Natural killer cell (primary cell): ENCODE measurements around the gene SIRT5. TPM values are rescaled to one million over a fixed set of nuclear protein-coding genes. Genes with fewer than 3 reads are reported as not detected.

Experiments used
- ATAC-seq, 3 donors: fragments of 150-1000 bp in 2 of 3; fragments of 200-7000 bp in 1 of 3; cut with Tn5 transposase; 1 replicate in 1 of 3; 2 replicates in 2 of 3; pipeline ENCODE4 v1.10.0; 2021; ENCODE audit warnings: mild to moderate bottlenecking in 2 of 3, moderate library complexity in 2 of 3
- DNase-seq, 2 donors: peaks; one replicate each; pipeline versions ENCODE4 v3.0.0 to v3.0.0-alpha.2; 2013 to 2021; ENCODE audit warnings: mixed read lengths in 1 of 2
- H3K27ac ChIP-seq: one replicate; pipeline ENCODE4 v1.5.1; 2013; ENCODE audit warnings: mild to moderate bottlenecking, low read length
- H3K27me3 ChIP-seq: one replicate; pipeline ENCODE4 v1.6.1; 2013; ENCODE audit warnings: low read length; ENCODE audit not compliant: control insufficient read depth, insufficient read depth
- H3K36me3 ChIP-seq: one replicate; pipeline ENCODE4 v1.6.1; 2013; ENCODE audit warnings: low read length; ENCODE audit not compliant: control insufficient read depth, insufficient read depth
- H3K4me1 ChIP-seq: one replicate; pipeline ENCODE4 v1.6.1; 2013; ENCODE audit warnings: low read length; ENCODE audit not compliant: control insufficient read depth, insufficient read depth
- H3K4me3 ChIP-seq: one replicate; pipeline ENCODE4 v1.5.1; 2013; ENCODE audit warnings: low read length
- H3K9me3 ChIP-seq: one replicate; pipeline ENCODE4 v1.6.1; 2013; ENCODE audit warnings: low read length; ENCODE audit not compliant: control insufficient read depth, insufficient read depth
- H3K27ac Mint-ChIP-seq, 2 donors: one replicate each; pipeline ENCODE4 v1.8.0; 2022; ENCODE audit warnings: mild to moderate bottlenecking in 2 of 2, mixed read lengths in 2 of 2, moderate library complexity in 1 of 2
- H3K27me3 Mint-ChIP-seq, 2 donors: one replicate each; pipeline ENCODE4 v1.8.0; 2022; ENCODE audit warnings: low read depth in 2 of 2, mixed read lengths in 2 of 2
- H3K36me3 Mint-ChIP-seq: one replicate; pipeline ENCODE4 v1.8.0; 2022; ENCODE audit warnings: mixed read lengths
- H3K4me1 Mint-ChIP-seq, 2 donors: one replicate each; pipeline ENCODE4 v1.8.0; 2022; ENCODE audit warnings: mixed read lengths in 2 of 2
- H3K4me3 Mint-ChIP-seq: one replicate; pipeline ENCODE4 v1.8.0; 2022; ENCODE audit warnings: mild to moderate bottlenecking, moderate library complexity, mixed read lengths
- H3K9me3 Mint-ChIP-seq, 2 donors: one replicate each; pipeline ENCODE4 v1.8.0; 2022; ENCODE audit warnings: mixed read lengths in 2 of 2
- WGBS: methylation state at CpG from one replicate; pipeline ENCODE4 v1.1.7; 2013; ENCODE audit warnings: missing lambda C conversion rate; ENCODE audit not compliant: insufficient coverage; 5-methylcytosine and 5-hydroxymethylcytosine counted together
- intact Hi-C: fragments of 100-400 bp; cut with micrococcal nuclease; formaldehyde crosslinking; loops from one replicate; pipeline ENCODE4 v1.14.2; 2022
- total RNA-seq, 4 donors: library from RNA; stranded (reverse); fragments of 120-200 nt in 1 of 4; gene quantifications; one replicate each; pipeline versions ENCODE4 v1.2.3 to v1.2.4, GENCODE V29; 2013 to 2022
- TF ChIP-seq, protein P1 (sequence below): fragments of 200-600 bp; IDR thresholded peaks from one replicate; pipeline ENCODE4 v1.8.0; 2022; ENCODE audit warnings: antibody characterized with exemption

SIRT5 gene
- total RNA-seq, 3 donors from 2014 or later (not counting 1 experiment from before 2014, with no cell fraction given) = 8.8 to 13.9 (median 12.2) TPM

GRCh38 chr6:13613029-13613594 lies 38.7 kb downstream of the SIRT5 start:
- no peak for ATAC-seq
- DNase-seq = no peak
- Histone ChIP-seq H3K4me3 (no peak overlapping the region), H3K4me1 (peaks cover 17% of the 10 kb centered on the region), H3K9me3 (no peaks in the 10 kb centered on the region), H3K27ac (no peak overlapping the region), H3K27me3 (no peaks in the 10 kb centered on the region), H3K36me3 (peaks cover 16% of the 10 kb centered on the region)
- intact Hi-C loops = no loop called here
- Mint-ChIP-seq H3K36me3 (peaks cover 7% of the 10 kb centered on the region), H3K4me1 (peaks cover 35 to 37% of the 10 kb centered on the region in 2 donors), H3K9me3 (no peaks in the 10 kb centered on the region), H3K4me3 (no peak overlapping the region), H3K27ac (no peak overlapping the region), H3K27me3 (no peaks in the 10 kb centered on the region)
- WGBS = 95% methylated on average over 3 of the region's 3 CpGs
- TF ChIP-seq, protein P1, sequence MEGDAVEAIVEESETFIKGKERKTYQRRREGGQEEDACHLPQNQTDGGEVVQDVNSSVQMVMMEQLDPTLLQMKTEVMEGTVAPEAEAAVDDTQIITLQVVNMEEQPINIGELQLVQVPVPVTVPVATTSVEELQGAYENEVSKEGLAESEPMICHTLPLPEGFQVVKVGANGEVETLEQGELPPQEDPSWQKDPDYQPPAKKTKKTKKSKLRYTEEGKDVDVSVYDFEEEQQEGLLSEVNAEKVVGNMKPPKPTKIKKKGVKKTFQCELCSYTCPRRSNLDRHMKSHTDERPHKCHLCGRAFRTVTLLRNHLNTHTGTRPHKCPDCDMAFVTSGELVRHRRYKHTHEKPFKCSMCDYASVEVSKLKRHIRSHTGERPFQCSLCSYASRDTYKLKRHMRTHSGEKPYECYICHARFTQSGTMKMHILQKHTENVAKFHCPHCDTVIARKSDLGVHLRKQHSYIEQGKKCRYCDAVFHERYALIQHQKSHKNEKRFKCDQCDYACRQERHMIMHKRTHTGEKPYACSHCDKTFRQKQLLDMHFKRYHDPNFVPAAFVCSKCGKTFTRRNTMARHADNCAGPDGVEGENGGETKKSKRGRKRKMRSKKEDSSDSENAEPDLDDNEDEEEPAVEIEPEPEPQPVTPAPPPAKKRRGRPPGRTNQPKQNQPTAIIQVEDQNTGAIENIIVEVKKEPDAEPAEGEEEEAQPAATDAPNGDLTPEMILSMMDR = no peak

DNA sequence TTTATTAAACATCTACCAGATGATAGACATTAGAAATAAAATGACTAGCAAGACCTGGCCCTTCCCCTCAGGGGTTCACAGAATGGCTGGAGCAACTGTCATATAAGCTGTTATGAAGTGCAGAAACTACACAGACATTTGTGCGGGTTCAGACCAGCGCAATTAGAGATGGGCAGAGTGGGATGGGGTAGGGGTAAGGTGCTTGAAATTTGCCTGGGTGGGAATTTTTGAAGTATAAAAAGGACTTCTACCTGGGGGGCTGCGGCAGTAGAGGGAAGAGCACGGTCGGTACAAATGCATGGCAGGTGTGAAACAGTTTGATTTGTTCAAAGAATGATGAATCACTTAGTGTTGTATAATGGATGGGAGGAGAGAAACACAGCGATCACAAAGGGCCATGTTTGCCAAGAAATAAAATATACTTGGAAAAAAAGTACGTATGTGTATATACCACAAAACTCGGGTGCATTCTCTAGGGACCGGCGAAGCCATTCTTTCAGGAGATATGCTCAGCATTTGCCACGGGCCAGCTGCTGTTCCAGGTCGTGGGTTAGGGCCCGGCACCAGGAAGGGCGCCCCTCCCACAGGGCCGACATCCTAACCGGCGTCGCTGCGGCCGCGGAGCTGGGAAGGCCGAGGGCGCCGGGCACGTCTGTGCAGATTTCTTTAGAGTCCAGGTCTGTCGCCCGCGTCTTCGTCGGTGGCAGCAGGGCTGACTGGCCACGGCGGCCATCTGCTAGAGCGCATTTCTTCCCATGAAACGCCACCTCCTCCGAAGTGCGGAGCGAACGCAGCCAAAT lies 39.9 kb downstream of the SIRT5 start:
- H3K9me3 Mint-ChIP-seq = no peaks in the 10 kb centered on the region
- intact Hi-C loops = loop anchor here (2.0 kb wide), 1 partner anchor 98 kb away; no protein-coding TSS in a partner anchor

GRCh38 chr6:13614926-13615791 lies 40.8 kb downstream of the SIRT5 start, which contains the start of gene NOL7:
Gene NOL7, plus strand, starts transcription at chr6:13615335. Its CDS starts 24 bp downstream, at chr6:13615359.
- peaks cover 17% of the 10 kb centered on the region for H3K4me1 ChIP-seq
- no peaks in the 10 kb centered on the region for H3K27me3 Mint-ChIP-seq
- TF ChIP-seq, protein P1 = peak; percentile 82
- H3K9me3 Mint-ChIP-seq = no peaks in the 10 kb centered on the region
- peak within 1 kb of the TSS; percentile 76 for H3K27ac ChIP-seq
- under 1% methylated on average over 84 of the region's 85 CpGs for WGBS
- peak; percentile 93 to 99 (median 94) for ATAC-seq
- no peaks in the 10 kb centered on the region for H3K27me3 ChIP-seq
- H3K4me1 Mint-ChIP-seq = peaks cover 35 to 37% of the 10 kb centered on the region in 2 donors
- no peaks in the 10 kb centered on the region for H3K9me3 ChIP-seq
- H3K4me3 ChIP-seq = peak within 1 kb of the TSS; percentile 91
- intact Hi-C loops = loop anchor here (1.0 to 5.0 kb wide), 3 partner anchors 41 to 288 kb away; partner anchors contain the start of genes SIRT5 and TBC1D7
- peak within 1 kb of the TSS; percentile 94 to 99 for H3K27ac Mint-ChIP-seq
- peaks cover 33% of the 10 kb centered on the region for H3K36me3 ChIP-seq
- H3K4me3 Mint-ChIP-seq = peak within 1 kb of the TSS; percentile 99
- peaks cover 7% of the 10 kb centered on the region for H3K36me3 Mint-ChIP-seq
- peak; percentile 100 for DNase-seq

More for the DNA sequence above, 39.9 kb downstream of the SIRT5 start:
- TF ChIP-seq, protein P1 = no peak
- ATAC-seq (peak; percentile 5 to 15 (median 7)), DNase-seq (no peak)
- no peaks in the 10 kb centered on the region for H3K27me3 Mint-ChIP-seq
- Histone ChIP-seq H3K36me3 (peaks cover 25% of the 10 kb centered on the region), H3K9me3 (no peaks in the 10 kb centered on the region), H3K4me1 (peaks cover 17% of the 10 kb centered on the region), H3K27ac (peak overlapping the region; percentile 71), H3K4me3 (peak overlapping the region; percentile 91), H3K27me3 (no peaks in the 10 kb centered on the region)
- H3K36me3 Mint-ChIP-seq = peaks cover 7% of the 10 kb centered on the region
- WGBS = 7% methylated on average over 38 of the region's 38 CpGs
- peak overlapping the region; percentile 94 to 99 for H3K27ac Mint-ChIP-seq
- peak overlapping the region; percentile 99 for H3K4me3 Mint-ChIP-seq
- peaks cover 35 to 37% of the 10 kb centered on the region in 2 donors for H3K4me1 Mint-ChIP-seq
